Liver (tissue), 9 donors: ENCODE results near the gene CD163. TPM values are rescaled to one million over a fixed set of nuclear protein-coding genes. Genes with fewer than 3 reads are reported as not detected.

Experiments used
- DNase-seq: peaks from one replicate; pipeline ENCODE4 v3.0.0-alpha.2; 2017; ENCODE audit warnings: low spot score
- H3K27ac ChIP-seq, 2 donors: one replicate each; pipeline ENCODE4 v1.7.0; 2013; ENCODE audit warnings: inconsistent platforms in 2 of 2, low read length in 2 of 2, control low read depth in 1 of 2, low read depth in 1 of 2, mild to moderate bottlenecking in 1 of 2
- H3K27me3 ChIP-seq, 4 donors: one replicate each; pipeline versions ENCODE4 v1.6.1 to v1.7.0; 2013; ENCODE audit warnings: low read length in 3 of 4, inconsistent platforms in 1 of 4, mild to moderate bottlenecking in 1 of 4, moderate library complexity in 1 of 4; ENCODE audit not compliant: control insufficient read depth in 4 of 4, insufficient read depth in 4 of 4
- H3K36me3 ChIP-seq, 4 donors: one replicate each; pipeline versions ENCODE4 v1.6.1 to v1.7.0; 2013; ENCODE audit warnings: low read length in 3 of 4, mild to moderate bottlenecking in 3 of 4, low read depth in 1 of 4, moderate library complexity in 1 of 4; ENCODE audit not compliant: control insufficient read depth in 4 of 4, insufficient read depth in 3 of 4
- H3K4me1 ChIP-seq, 4 donors: one replicate each; pipeline versions ENCODE4 v1.6.1 to v1.7.0; 2013; ENCODE audit warnings: low read length in 3 of 4, mild to moderate bottlenecking in 3 of 4, moderate library complexity in 1 of 4; ENCODE audit not compliant: control insufficient read depth in 4 of 4, insufficient read depth in 4 of 4
- H3K4me3 ChIP-seq, 3 donors: one replicate each; pipeline versions ENCODE4 v1.6.1 to v1.7.0; 2013; ENCODE audit warnings: low read length in 3 of 3, control low read depth in 1 of 3, low read depth in 1 of 3, mild to moderate bottlenecking in 1 of 3
- H3K9ac ChIP-seq, 2 donors: one replicate each; pipeline ENCODE4 v1.7.0; 2013; ENCODE audit warnings: low read length in 2 of 2, mild to moderate bottlenecking in 2 of 2, moderate library complexity in 2 of 2, control low read depth in 1 of 2, low read depth in 1 of 2
- H3K9me3 ChIP-seq, 4 donors: one replicate each; pipeline versions ENCODE4 v1.6.1 to v1.7.0; 2013; ENCODE audit warnings: low read length in 3 of 4; ENCODE audit not compliant: control insufficient read depth in 4 of 4
- ATF3 ChIP-seq: IDR thresholded peaks from 2 replicates; pipeline ENCODE4 v1.6.1; 2016; ENCODE audit warnings: antibody characterized with exemption
- CTCF ChIP-seq: fragments of 150-350 bp; IDR thresholded peaks from 2 replicates; pipeline ENCODE4 v1.5.1; 2017; ENCODE audit warnings: improper control_type of control experiment, low read depth, low read length; ENCODE audit not compliant: missing input control
- FOXA1 ChIP-seq: IDR thresholded peaks from 2 replicates; pipeline ENCODE4 v1.6.1; 2016; ENCODE audit warnings: antibody characterized with exemption
- FOXA2 ChIP-seq: IDR thresholded peaks from 2 replicates; pipeline ENCODE4 v1.6.1; 2016; ENCODE audit warnings: antibody characterized with exemption
- GABPA ChIP-seq, 2 donors: IDR thresholded peaks in 1 of 2; conservative IDR thresholded peaks in 1 of 2; 2 replicates each; pipeline ENCODE4 v1.6.1; 2016; ENCODE audit warnings: antibody characterized with exemption in 2 of 2, mild to moderate bottlenecking in 1 of 2, moderate library complexity in 1 of 2
- MAX ChIP-seq: IDR thresholded peaks from 2 replicates; pipeline ENCODE4 v1.6.1; 2016; ENCODE audit warnings: antibody characterized with exemption
- NR2F2 ChIP-seq: IDR thresholded peaks from 2 replicates; pipeline ENCODE4 v1.6.1; 2016; ENCODE audit warnings: antibody characterized with exemption
- RAD21 ChIP-seq, 2 donors: IDR thresholded peaks; 2 replicates each; pipeline ENCODE4 v1.6.1; 2016; ENCODE audit warnings: antibody characterized with exemption in 2 of 2, mild to moderate bottlenecking in 2 of 2
- REST ChIP-seq: IDR thresholded peaks from 2 replicates; pipeline ENCODE4 v1.6.1; 2016; ENCODE audit warnings: antibody characterized with exemption, mild to moderate bottlenecking
- RXRA ChIP-seq, 2 donors: IDR thresholded peaks; 2 replicates each; pipeline ENCODE4 v1.6.1; 2017 to 2018; ENCODE audit warnings: antibody characterized with exemption in 2 of 2, mild to moderate bottlenecking in 1 of 2
- SP1 ChIP-seq: IDR thresholded peaks from 2 replicates; pipeline ENCODE4 v1.6.1; 2018; ENCODE audit warnings: antibody characterized with exemption, mild to moderate bottlenecking
- TAF1 ChIP-seq: conservative IDR thresholded peaks from 2 replicates; pipeline ENCODE4 v1.6.1; 2016; ENCODE audit warnings: antibody characterized with exemption, mild to moderate bottlenecking
- YY1 ChIP-seq: IDR thresholded peaks from 2 replicates; pipeline ENCODE4 v1.6.1; 2016; ENCODE audit warnings: antibody characterized with exemption, mild to moderate bottlenecking
- ZBTB33 ChIP-seq: IDR thresholded peaks from 2 replicates; pipeline ENCODE4 v1.6.1; 2016; ENCODE audit warnings: antibody characterized with exemption
- WGBS: extraction: QIAGEN DNeasy Blood & Tissue Kit; methylation state at CpG from one replicate; pipeline ENCODE4 v1.1.7; 2013; 5-methylcytosine and 5-hydroxymethylcytosine counted together
- polyA plus RNA-seq, 2 donors: library from polyadenylated mRNA; stranded (reverse) in 1 of 2; unstranded in 1 of 2; fragments of 200-250 nt in 1 of 2; fragments of >200 nt in 1 of 2; fragmentation: Nextera tagmentation in 1 of 2; extraction: Ambion mirVana in 1 of 2; gene quantifications; one replicate each; pipeline versions ENCODE4 v1.2.1 to v1.2.3, GENCODE V29; 2013 to 2015
- total RNA-seq, 2 donors: library from RNA; depleted of rRNA; stranded (reverse); fragments of >200 nt; gene quantifications; one replicate each; pipeline ENCODE4 v1.2.3, GENCODE V29; 2014
- donor health status: healthy.
- donor health status: healthy.
- donor health status: healthy.
- donor health status: healthy.
- donor health status: healthy.

The CD163 gene
- total RNA-seq, result 100 to 1,000 TPM; 101 to 153 TPM
- polyA plus RNA-seq, result 10 to 100 TPM; 61.1 to 80.4 TPM

GRCh38 chr12:7503686-7504415 is at the start of gene CD163:
Gene CD163, minus strand, starts transcription at chr12:7503777. Its CDS starts 87 bp downstream, at chr12:7503690.
- DNase-seq, result no peak
- Histone ChIP-seq H3K4me3 (no peak within 1 kb of the TSS), H3K27me3 (no peaks in the 10 kb centered on the region), H3K27ac (peak within 1 kb of the TSS in 1 of 2 donors; percentile 19), H3K4me1 (no peaks in the 10 kb centered on the region), H3K36me3 (peaks cover 0 to 3% (median under 1%) of the 10 kb centered on the region in 4 donors), H3K9ac (no peak within 1 kb of the TSS), H3K9me3 (no peaks in the 10 kb centered on the region)
- no peak for TF ChIP-seq SP1
- TF ChIP-seq FOXA2, result no peak
- no peak for TF ChIP-seq ATF3
- TF ChIP-seq REST, result no peak
- TF ChIP-seq CTCF, result no peak
- TF ChIP-seq RAD21 (IDR thresholded peaks at IDR 0.05), result no peak
- TF ChIP-seq TAF1, result no peak
- no peak for TF ChIP-seq YY1
- TF ChIP-seq GABPA (IDR thresholded peaks at IDR 0.05 in 1 of 2, conservative IDR thresholded peaks at IDR 0.05 in 1 of 2), result no peak
- TF ChIP-seq FOXA1, result no peak
- TF ChIP-seq NR2F2, result no peak
- no peak for TF ChIP-seq ZBTB33
- TF ChIP-seq MAX, result no peak
- no peak for TF ChIP-seq RXRA (IDR thresholded peaks at IDR 0.05)
- 73% methylated on average over 2 of the region's 2 CpGs for WGBS

- TF ChIP-seq NR2F2 (no peak), MAX (peak; percentile 18), TAF1 (no peak), SP1 (no peak)
- Histone ChIP-seq H3K27ac (no peak overlapping the region), H3K4me1 (no peaks in the 10 kb centered on the region), H3K9ac (no peak overlapping the region), H3K4me3 (no peak overlapping the region), H3K9me3 (peaks cover 0 to 9% (median 1%) of the 10 kb centered on the region in 4 donors), H3K36me3 (no peaks in the 10 kb centered on the region), H3K27me3 (no peaks in the 10 kb centered on the region)
- DNase-seq, result no peak
Observed at GRCh38 chr12:7542813-7543212, 39.2 kb upstream of the CD163 start.
